Stimulated activated CD8-positive, alpha-beta memory T cell treated with anti-CD3 and anti-CD28 coated beads, Interleukin-4, amount 100 ng/mL, for 4 hours (primary cell): ENCODE data around the gene IFIH1.

Experiments used
- DNase-seq, 2 donors: peaks; one replicate each; pipeline ENCODE4 v3.0.0-alpha.2; 2020; ENCODE audit warnings: low read depth in 2 of 2, low spot score in 1 of 2

The IFIH1 gene

GRCh38 chr2:162219426-162219825 lies 99.1 kb downstream of the IFIH1 start:
- no peak for DNase-seq

- DNase-seq, result no peak
These were observed 100.9 kb downstream of the IFIH1 start for GRCh38 chr2:162217598-162217997.
